Right lobe of liver (tissue), 6 donors: ENCODE results near the gene AAGAB. TPM values are rescaled to one million over a fixed set of nuclear protein-coding genes. Genes with fewer than 3 reads are reported as not detected.
A peak's percentile ranks its signal among the peaks of the same experiment; 100 is the strongest.

ENCODE experiments used
- ATAC-seq, 4 donors: fragments of 200-7000 bp; cut with Tn5 transposase; one replicate each; pipeline ENCODE4 v1.9.1; 2020; ENCODE audit warnings: mild to moderate bottlenecking in 4 of 4, moderate library complexity in 4 of 4
- DNase-seq, 3 donors: peaks; one replicate each; pipeline ENCODE4 v3.0.0-alpha.2; 2020
- H3K27ac ChIP-seq, 3 donors: fragments of 200-600 bp; one replicate each; pipeline ENCODE4 v1.8.0; 2022
- H3K27me3 ChIP-seq, 2 donors: fragments of 200-600 bp; one replicate each; pipeline ENCODE4 v1.8.0; 2022
- H3K36me3 ChIP-seq, 4 donors: fragments of 200-600 bp; sonication (generic) in 1 of 4; one replicate each; pipeline versions ENCODE4 v1.5.1 to v1.8.0; 2017 to 2022; ENCODE audit warnings: control low read depth in 1 of 4
- H3K4me1 ChIP-seq, 4 donors: fragments of 200-600 bp; sonication (generic) in 1 of 4; one replicate each; pipeline versions ENCODE4 v1.5.1 to v1.8.0; 2017 to 2022; ENCODE audit warnings: control low read depth in 1 of 4
- H3K4me3 ChIP-seq, 3 donors: fragments of 200-600 bp; one replicate each; pipeline ENCODE4 v1.8.0; 2022
- H3K9me3 ChIP-seq, 4 donors: fragments of 200-600 bp; sonication (generic) in 1 of 4; one replicate each; pipeline versions ENCODE4 v1.5.1 to v1.8.0; 2017 to 2022; ENCODE audit warnings: control low read depth in 1 of 4
- POLR2A ChIP-seq: fragments of 450-650 bp; IDR thresholded peaks from one replicate; pipeline ENCODE4 v1.6.1; 2017; ENCODE audit warnings: antibody characterized with exemption, mild to moderate bottlenecking
- WGBS: methylation state at CpG from one replicate; pipeline ENCODE4 v1.1.6; 2018; ENCODE audit warnings: low coverage, low lambda C conversion rate; ENCODE audit not compliant: insufficient coverage; ENCODE audit errors: missing lambda C conversion rate; 5-methylcytosine and 5-hydroxymethylcytosine counted together
- intact Hi-C, 2 donors: fragments of 100-400 bp; cut with DNase I; formaldehyde crosslinking; loops; one replicate each; pipeline versions ENCODE4 v1.11.2 to v1.14.1; 2022
- total RNA-seq, 6 experiments: library from RNA; depleted of rRNA in 2 of 6; stranded (reverse); fragments of >200 nt in 2 of 6; fragmentation: NEBNext Ultra II Directional in 3 of 6; extraction: Animal tissue kit (Norgen Biotek cat#: 25700) in 3 of 6; gene quantifications; one replicate each; pipeline versions ENCODE4 v1.1.0 to v1.2.4, GENCODE V29; 2016 to 2023
- TF ChIP-seq, protein P1 (sequence below), 4 donors: fragments of 200-600 bp in 3 of 4; fragments of 450-650 bp in 1 of 4; IDR thresholded peaks; one replicate each; pipeline versions ENCODE4 v1.5.1 to v1.8.0; 2016 to 2022; ENCODE audit warnings: antibody characterized with exemption in 4 of 4, mild to moderate bottlenecking in 2 of 4
- donor health status: DM: no; HTN: yes; CAD: no.
- donor health status: DM: no; HTN: no; CAD: no.
- donor health status: DM: no; HTN: no; CAD: no.
- donor health status: DM: no; HTN: yes; CAD: no.
- donor health status: DM: no; HTN: yes; CAD: no.

Gene AAGAB
- total RNA-seq, 6 experiments from 2014 or later = 11.0 to 15.6 (median 13.6) TPM

DNA sequence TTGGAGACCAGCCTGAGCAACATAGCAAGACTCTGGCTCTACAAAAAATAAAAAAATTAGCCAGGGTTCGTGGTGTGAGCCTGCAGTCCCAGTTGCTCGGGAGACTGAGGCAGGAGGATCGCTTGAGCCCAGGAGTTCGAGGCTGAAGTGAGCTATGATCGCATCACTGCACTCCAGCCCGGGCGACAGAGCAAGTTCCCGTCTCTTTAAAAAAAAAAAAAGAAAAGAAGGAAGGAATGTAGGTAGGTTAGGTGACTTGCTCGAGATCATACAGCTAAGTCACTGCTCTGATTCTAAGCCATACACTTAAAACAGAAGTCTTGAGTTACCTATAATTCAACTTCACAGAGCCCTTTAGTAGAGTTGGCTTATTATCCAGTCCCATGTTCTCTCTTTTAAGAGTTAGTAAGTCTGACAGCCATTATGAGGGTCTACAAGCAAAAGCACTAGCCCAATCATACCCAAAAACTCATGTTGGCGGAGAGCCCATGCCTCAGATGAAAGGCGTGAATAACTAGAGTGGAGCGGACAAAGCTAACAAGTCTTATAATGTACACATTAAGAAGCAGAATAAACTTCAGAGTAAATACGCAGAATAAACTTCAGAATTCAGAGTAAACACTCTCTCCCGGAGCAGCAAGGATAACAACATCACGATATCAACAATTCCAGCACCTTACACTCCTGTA, 768 bp downstream of the AAGAB start:
- H3K9me3 ChIP-seq = no peaks in the 10 kb centered on the region
- peak overlapping the region; percentile 26 to 59 (median 52) for H3K27ac ChIP-seq
- H3K27me3 ChIP-seq = no peaks in the 10 kb centered on the region
- intact Hi-C loops = no loop called here
- ATAC-seq (no peak), DNase-seq (no peak)
- no peaks in the 10 kb centered on the region for H3K36me3 ChIP-seq
- WGBS = 38% methylated on average over 15 of the region's 15 CpGs
- H3K4me3 ChIP-seq = peak overlapping the region; percentile 92 to 96 (median 96)
- TF ChIP-seq, protein P1, sequence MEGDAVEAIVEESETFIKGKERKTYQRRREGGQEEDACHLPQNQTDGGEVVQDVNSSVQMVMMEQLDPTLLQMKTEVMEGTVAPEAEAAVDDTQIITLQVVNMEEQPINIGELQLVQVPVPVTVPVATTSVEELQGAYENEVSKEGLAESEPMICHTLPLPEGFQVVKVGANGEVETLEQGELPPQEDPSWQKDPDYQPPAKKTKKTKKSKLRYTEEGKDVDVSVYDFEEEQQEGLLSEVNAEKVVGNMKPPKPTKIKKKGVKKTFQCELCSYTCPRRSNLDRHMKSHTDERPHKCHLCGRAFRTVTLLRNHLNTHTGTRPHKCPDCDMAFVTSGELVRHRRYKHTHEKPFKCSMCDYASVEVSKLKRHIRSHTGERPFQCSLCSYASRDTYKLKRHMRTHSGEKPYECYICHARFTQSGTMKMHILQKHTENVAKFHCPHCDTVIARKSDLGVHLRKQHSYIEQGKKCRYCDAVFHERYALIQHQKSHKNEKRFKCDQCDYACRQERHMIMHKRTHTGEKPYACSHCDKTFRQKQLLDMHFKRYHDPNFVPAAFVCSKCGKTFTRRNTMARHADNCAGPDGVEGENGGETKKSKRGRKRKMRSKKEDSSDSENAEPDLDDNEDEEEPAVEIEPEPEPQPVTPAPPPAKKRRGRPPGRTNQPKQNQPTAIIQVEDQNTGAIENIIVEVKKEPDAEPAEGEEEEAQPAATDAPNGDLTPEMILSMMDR (IDR thresholded peaks at IDR 0.05) = no peak
- TF ChIP-seq POLR2A = no peak
- H3K4me1 ChIP-seq = peaks cover 0 to 18% (median 0%) of the 10 kb centered on the region in 4 donors

DNA sequence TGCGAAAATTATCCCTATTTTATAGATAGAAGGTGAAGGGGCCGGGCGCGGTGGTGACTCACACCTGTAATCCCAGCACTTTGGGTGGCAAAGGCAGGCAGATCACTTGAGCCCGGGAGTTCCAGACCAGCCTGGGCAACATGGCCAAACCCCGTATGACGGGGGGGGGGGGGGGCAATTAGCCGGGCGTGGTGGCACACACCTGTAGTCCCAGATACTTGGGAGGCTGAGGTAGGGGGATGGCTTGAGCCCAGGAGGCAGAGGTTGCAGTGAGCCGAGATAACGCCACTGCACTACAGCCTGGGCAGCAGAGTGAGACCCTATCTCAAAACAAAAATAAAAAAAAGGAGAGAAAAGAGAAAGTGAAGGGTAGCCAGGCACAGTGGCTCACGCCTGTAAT, 1.4 kb downstream of the AAGAB start:
- TF ChIP-seq POLR2A = no peak
- TF ChIP-seq, protein P1 (IDR thresholded peaks at IDR 0.05) = no peak
- no peak for ATAC-seq
- intact Hi-C loops = no loop called here
- no peak for DNase-seq
- 77% methylated on average over 6 of the region's 12 CpGs for WGBS
- no peaks in the 10 kb centered on the region for H3K27me3 ChIP-seq
- H3K9me3 ChIP-seq = no peaks in the 10 kb centered on the region
- H3K27ac ChIP-seq = no peak overlapping the region
- H3K36me3 ChIP-seq = no peaks in the 10 kb centered on the region
- H3K4me3 ChIP-seq = no peak overlapping the region
- peaks cover 0 to 18% (median 0%) of the 10 kb centered on the region in 4 donors for H3K4me1 ChIP-seq

DNA sequence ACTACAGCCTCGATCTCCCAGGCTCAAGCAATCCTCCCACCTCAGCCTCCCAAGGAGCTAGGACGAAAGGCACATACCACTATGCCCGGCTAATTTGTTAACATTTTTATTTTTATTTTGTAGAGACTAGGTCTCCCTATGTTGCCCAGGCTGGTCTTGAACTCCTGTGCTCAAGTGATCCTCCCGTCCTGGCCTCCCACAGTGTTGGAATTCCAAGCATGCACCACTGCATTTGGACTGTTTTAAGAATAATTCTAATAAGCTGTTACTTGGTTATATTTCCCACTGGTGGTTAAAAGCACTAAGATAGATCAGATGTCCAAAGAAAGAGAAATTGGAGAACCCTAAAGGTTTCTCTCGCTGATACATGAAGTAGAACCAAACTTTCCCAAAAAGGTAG, 3.1 kb downstream of the AAGAB start:
- Histone ChIP-seq H3K36me3 (no peaks in the 10 kb centered on the region), H3K27me3 (no peaks in the 10 kb centered on the region), H3K4me1 (peaks cover 0 to 18% (median 0%) of the 10 kb centered on the region in 4 donors), H3K4me3 (no peak overlapping the region), H3K27ac (no peak overlapping the region), H3K9me3 (no peaks in the 10 kb centered on the region)
- ATAC-seq = no peak
- WGBS = 89% methylated on average over 2 of the region's 5 CpGs
- DNase-seq = no peak
- TF ChIP-seq, protein P1 (IDR thresholded peaks at IDR 0.05) = no peak
- TF ChIP-seq POLR2A = no peak
- intact Hi-C loops = no loop called here

DNA sequence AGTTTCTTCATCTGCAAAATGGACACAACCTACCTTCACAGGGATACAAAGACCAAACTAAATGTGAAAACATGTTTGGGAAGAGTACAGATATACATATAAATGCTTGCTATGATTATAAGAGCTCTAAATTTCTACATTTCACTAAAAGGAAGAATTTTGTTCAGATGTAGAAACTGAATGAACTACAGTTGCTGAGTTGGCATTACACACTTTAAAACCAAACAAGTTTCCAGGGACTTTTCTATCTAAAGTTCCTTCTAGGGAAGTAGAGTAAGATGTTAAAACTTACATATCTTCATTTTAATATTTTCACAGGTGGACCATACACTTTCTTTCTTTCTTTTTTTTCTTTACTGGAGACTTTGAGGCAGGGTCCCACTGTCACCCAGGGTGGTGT, 4.6 kb downstream of the AAGAB start:
- no peak overlapping the region for H3K4me3 ChIP-seq
- no peaks in the 10 kb centered on the region for H3K9me3 ChIP-seq
- peaks cover 0 to 12% (median 0%) of the 10 kb centered on the region in 4 donors for H3K4me1 ChIP-seq
- TF ChIP-seq POLR2A = no peak
- TF ChIP-seq, protein P1 (IDR thresholded peaks at IDR 0.05) = no peak
- intact Hi-C loops = no loop called here
- no peak overlapping the region for H3K27ac ChIP-seq
- no peaks in the 10 kb centered on the region for H3K27me3 ChIP-seq
- no peak for ATAC-seq
- no peaks in the 10 kb centered on the region for H3K36me3 ChIP-seq
- DNase-seq = no peak
